ENCODE results near the gene TMEM163.

The TMEM163 gene

DNA sequence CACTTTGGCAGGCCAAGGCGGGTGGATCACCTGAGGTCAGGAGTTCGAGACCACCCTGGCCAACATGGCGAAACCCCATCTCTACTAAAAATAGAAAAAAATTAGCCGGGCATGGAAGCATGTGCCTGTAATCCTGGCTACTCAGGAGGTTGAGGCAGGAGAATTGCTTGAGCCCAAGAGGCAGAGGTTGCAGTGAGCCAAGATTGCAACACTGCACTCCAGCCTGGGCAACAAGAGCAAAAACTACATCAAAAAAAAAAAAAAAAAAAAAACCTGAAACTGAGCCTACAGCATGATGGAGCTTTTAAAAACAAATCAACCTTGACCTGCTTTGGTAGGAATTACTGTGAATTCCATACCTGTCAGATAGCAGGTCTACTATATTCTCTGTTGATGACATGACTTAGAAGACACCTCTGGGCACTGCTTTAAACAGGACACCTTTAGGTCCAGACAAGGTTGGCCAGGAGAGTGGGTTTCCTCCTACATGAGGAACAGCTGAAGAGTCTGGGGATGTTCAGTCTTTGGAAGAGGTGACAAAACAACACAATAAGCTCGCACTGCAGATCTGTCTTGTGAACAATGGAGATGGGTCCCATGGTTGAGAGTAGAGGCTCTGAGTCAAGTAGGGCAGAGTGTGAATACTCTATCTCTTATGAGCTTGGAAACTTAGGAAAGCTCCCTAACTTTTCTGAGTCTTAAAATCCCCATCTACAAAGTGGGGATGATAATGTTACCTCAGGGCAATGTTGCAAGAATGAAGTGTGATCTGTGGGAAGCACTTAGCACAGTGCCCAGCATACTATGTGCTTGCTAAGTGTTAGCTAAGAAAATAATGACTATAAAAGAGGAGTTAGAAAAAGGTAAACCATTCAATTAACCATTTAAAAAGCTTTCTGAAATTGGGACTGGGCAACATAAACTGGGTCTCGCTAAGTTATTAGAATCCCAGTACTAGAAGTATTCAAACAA lies 25.2 kb downstream of the TMEM163 start:
- TF ChIP-seq, protein P1, sequence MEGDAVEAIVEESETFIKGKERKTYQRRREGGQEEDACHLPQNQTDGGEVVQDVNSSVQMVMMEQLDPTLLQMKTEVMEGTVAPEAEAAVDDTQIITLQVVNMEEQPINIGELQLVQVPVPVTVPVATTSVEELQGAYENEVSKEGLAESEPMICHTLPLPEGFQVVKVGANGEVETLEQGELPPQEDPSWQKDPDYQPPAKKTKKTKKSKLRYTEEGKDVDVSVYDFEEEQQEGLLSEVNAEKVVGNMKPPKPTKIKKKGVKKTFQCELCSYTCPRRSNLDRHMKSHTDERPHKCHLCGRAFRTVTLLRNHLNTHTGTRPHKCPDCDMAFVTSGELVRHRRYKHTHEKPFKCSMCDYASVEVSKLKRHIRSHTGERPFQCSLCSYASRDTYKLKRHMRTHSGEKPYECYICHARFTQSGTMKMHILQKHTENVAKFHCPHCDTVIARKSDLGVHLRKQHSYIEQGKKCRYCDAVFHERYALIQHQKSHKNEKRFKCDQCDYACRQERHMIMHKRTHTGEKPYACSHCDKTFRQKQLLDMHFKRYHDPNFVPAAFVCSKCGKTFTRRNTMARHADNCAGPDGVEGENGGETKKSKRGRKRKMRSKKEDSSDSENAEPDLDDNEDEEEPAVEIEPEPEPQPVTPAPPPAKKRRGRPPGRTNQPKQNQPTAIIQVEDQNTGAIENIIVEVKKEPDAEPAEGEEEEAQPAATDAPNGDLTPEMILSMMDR (IDR thresholded peaks at IDR 0.05) = no peak
- DNase-seq (ENCODE audit: low spot score) = no peak
- Histone ChIP-seq H3K27ac (no peak overlapping the region), H3K4me3 (no peak overlapping the region)

DNA sequence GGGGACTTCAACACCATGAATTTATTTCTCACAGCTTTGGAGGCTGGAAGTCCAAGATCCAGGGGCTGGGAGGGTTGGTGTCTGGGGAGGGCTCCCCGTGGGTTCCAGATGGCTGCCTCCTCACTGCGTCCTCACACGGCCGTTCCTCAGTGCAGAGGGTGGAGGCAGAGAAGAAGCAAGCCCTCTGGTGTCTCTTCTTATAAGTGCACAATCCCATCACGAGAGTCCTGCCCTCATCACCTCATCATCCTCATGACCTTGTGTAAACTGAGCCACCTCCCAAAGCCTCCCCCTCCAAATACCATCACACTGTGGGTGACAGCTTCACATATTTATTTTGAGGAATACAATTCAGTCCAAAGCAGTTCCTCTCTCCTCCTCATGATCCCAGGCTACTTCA lies 26.3 kb downstream of the TMEM163 start:
- TF ChIP-seq, protein P1 (IDR thresholded peaks at IDR 0.05) = no peak
- no peak for DNase-seq (ENCODE audit: low spot score)
- no peak overlapping the region for H3K27ac ChIP-seq
- H3K4me3 ChIP-seq = no peak overlapping the region

DNA sequence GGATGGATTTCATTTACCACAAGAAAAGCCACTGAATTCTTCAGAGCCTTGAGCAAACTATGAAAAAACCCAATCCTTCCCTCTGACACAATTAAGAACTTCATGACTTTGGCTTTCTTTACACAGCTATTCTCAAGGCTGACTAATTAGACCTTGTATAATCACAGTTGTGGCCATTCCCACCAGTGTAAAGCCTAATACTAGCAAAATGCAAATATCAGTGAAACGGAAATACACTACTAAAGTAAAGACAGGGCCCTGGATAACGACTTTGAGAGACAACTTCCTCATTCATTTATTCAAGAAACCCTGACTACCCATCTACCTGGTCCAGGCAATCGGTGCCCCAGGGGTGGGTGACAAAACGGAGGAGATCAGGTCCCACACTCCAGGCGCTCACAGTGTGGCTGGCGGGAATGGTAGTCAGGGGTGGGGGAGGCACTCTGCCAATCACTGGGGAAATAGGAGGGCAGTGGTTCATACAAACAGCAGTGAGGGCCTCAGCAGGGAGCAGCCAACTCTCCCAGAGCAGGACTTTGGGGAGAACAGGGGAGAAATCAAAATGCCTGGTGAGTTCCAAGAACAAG lies 28.1 kb downstream of the TMEM163 start:
- Histone ChIP-seq H3K27ac (no peak overlapping the region), H3K4me3 (no peak overlapping the region)
- no peak for DNase-seq (ENCODE audit: low spot score)
- TF ChIP-seq, protein P1 (IDR thresholded peaks at IDR 0.05) = no peak

DNA sequence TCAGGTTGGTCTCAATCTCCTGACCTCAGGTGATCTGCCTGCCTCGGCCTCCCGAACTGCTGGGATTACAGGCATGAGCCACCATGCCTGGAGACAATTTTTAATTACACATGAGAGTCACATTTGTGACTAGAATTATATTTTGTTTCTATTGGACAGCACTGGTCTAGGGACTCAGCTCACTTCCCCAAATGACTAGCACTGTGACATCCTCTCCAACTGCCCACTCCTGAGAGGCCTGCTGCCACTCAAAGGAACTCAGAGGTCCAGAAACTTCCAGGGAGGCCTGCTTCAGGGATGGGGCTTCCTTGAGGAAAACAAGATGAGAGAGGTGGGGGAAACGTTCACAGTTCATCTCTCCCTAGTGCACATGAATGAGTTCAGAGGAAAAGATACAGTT lies 29.5 kb downstream of the TMEM163 start:
- TF ChIP-seq, protein P1 (IDR thresholded peaks at IDR 0.05) = no peak
- no peak for DNase-seq (ENCODE audit: low spot score)
- H3K27ac ChIP-seq = no peak overlapping the region
- no peak overlapping the region for H3K4me3 ChIP-seq

DNA sequence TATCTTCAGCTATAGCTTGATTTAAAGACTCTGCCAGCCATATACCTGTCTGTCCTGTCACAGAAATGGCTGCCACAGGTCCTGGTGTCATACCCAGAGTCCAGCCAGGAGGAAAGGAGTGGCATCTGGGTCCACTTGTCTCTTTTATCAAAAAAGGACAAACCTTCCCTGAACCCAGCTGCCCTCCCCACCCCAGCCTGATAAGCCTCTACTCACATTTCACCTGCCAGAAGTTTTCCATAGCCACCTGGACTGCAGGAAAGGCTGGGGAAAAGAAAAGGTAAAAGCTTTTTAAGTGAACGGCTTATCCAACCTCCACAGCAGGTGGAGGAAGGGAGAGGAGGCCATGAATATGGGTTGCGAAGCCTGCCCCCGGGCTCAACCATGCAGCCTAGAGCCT lies 32.8 kb downstream of the TMEM163 start:
- Histone ChIP-seq H3K4me3 (no peak overlapping the region), H3K27ac (no peak overlapping the region)
- no peak for DNase-seq (ENCODE audit: low spot score)
- TF ChIP-seq, protein P1 (IDR thresholded peaks at IDR 0.05) = no peak

DNA sequence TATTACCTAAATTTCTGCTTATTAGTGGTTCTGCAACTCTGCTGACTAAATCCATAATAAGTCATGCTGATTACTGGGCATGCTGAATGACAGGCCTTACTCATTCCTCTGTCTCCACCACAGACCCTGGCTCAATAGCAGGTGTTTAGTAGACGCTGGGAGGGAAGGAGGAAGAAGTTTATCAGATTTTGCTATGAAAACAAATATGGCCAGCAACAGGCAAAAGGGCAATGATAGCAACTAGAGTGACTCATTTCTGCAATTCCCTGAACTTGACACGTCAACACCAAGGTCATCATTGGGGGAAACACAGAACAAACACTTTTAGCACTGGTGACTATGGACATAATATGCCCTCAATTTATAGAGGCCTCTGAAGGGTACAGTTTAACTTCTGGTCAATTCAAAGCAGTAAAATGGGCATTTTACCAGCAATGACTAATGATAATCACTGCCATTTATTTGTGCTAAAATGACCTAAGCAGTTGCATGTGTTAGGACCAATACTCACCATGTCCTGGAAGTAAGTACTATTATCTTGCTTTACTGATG lies 35.2 kb downstream of the TMEM163 start:
- Histone ChIP-seq H3K27ac (no peak overlapping the region), H3K4me3 (no peak overlapping the region)
- DNase-seq (ENCODE audit: low spot score) = no peak
- TF ChIP-seq, protein P1 (IDR thresholded peaks at IDR 0.05) = no peak
